PC-3 (cell line): ENCODE data around the gene USP20. TPM values are rescaled to one million over a fixed set of nuclear protein-coding genes. Genes with fewer than 3 reads are reported as not detected.
"Not testable (repeated sequence)": the region's sequence is repeated elsewhere in the genome, so short reads cannot be mapped to it uniquely, and the experiment has no call there.

Experiments
- ATAC-seq: fragments of 200-7000 bp; cut with Tn5 transposase; 2 replicates; pipeline ENCODE4 v1.9.1; 2020; ENCODE audit warnings: mild to moderate bottlenecking, moderate library complexity
- BruUV-seq: library from RNA; stranded (reverse); fragments of 400-500 nt; replicated peaks from 2 replicates; lab custom pipeline; 2021; lab: Mats Ljungman, UMichigan
- CTCF ChIA-PET: fragments of 300-600 bp; sonication (Branson Sonifier 250); formaldehyde crosslinking; loops from one replicate; lab custom pipeline; 2022; ENCODE audit warnings: antibody characterized with exemption; lab: Charles Lee
- POLR2A ChIA-PET: fragments of 300-600 bp; sonication (Branson Sonifier 250); formaldehyde crosslinking; loops from one replicate; lab custom pipeline; 2022; ENCODE audit warnings: antibody characterized with exemption; ENCODE audit not compliant: unreplicated experiment; lab: Charles Lee
- DNase-seq: peaks from one replicate; pipeline ENCODE4 v3.0.0-alpha.2; 2015
- H2AFZ ChIP-seq: fragments of 300-600 bp; sonication (generic); 2 replicates; pipeline ENCODE4 v1.6.0; 2016; ENCODE audit warnings: antibody characterized with exemption, low read length
- H3F3A ChIP-seq: fragments of 300-600 bp; sonication (generic); one replicate; pipeline ENCODE4 v1.6.0; 2017; ENCODE audit warnings: antibody characterized with exemption, low read length, control low read depth, mild to moderate bottlenecking; ENCODE audit not compliant: unreplicated experiment
- H3K27ac ChIP-seq: fragments of 300-600 bp; sonication (generic); 2 replicates; pipeline ENCODE4 v1.5.1; 2016; ENCODE audit warnings: mild to moderate bottlenecking, low read length
- H3K27me3 ChIP-seq: fragments of 300-600 bp; sonication (generic); 2 replicates; pipeline ENCODE4 v1.6.1; 2016; ENCODE audit warnings: low read length, mixed read lengths
- H3K36me3 ChIP-seq: fragments of 300-600 bp; sonication (generic); 2 replicates; pipeline ENCODE4 v1.6.1; 2016; ENCODE audit warnings: low read depth, mixed run types, low read length, mixed read lengths
- H3K4me1 ChIP-seq: fragments of 300-600 bp; sonication (generic); 2 replicates; pipeline ENCODE4 v1.5.1; 2016; ENCODE audit warnings: low read length; ENCODE audit not compliant: insufficient read depth
- H3K4me2 ChIP-seq: fragments of 300-600 bp; sonication (generic); 2 replicates; pipeline ENCODE4 v1.6.0; 2016; ENCODE audit warnings: low read length
- H3K4me3 ChIP-seq: fragments of 300-600 bp; sonication (generic); 2 replicates; pipeline ENCODE4 v1.5.1; 2016; ENCODE audit warnings: mild to moderate bottlenecking, low read length, mixed read lengths
- H3K79me2 ChIP-seq: fragments of 300-600 bp; sonication (generic); 2 replicates; pipeline ENCODE4 v1.6.1; 2017; ENCODE audit warnings: low read length, mixed read lengths
- H3K9ac ChIP-seq: fragments of 300-600 bp; sonication (generic); 2 replicates; pipeline ENCODE4 v1.6.0; 2016; ENCODE audit warnings: mild to moderate bottlenecking, low read length
- H3K9me2 ChIP-seq: fragments of 300-600 bp; sonication (generic); replicated peaks from 2 replicates; pipeline ENCODE4 v1.6.1; 2016; ENCODE audit warnings: mixed run types, low read length, mixed read lengths
- H3K9me3 ChIP-seq: fragments of 300-600 bp; sonication (generic); 2 replicates; pipeline ENCODE4 v1.6.1; 2016; ENCODE audit warnings: low read length, mixed read lengths
- H4K20me1 ChIP-seq: fragments of 300-600 bp; sonication (generic); 2 replicates; pipeline ENCODE4 v1.6.1; 2016; ENCODE audit warnings: low read length, mixed read lengths
- EZH2 ChIP-seq: fragments of 300-600 bp; sonication (generic); IDR thresholded peaks from one replicate; pipeline ENCODE4 v1.6.1; 2017; ENCODE audit warnings: antibody characterized with exemption, mild to moderate bottlenecking, low read length; ENCODE audit not compliant: unreplicated experiment
- EZH2phosphoT487 ChIP-seq: fragments of 300-600 bp; sonication (generic); IDR thresholded peaks from 2 replicates; pipeline ENCODE4 v1.6.1; 2018; ENCODE audit warnings: mild to moderate bottlenecking, antibody characterized with exemption, low read length, borderline replicate concordance
- intact Hi-C: fragments of 100-400 bp; cut with micrococcal nuclease; formaldehyde crosslinking; loops from 2 replicates; pipeline ENCODE4 v1.9.0; 2023
- total RNA-seq: library from RNA; depleted of rRNA; stranded (reverse); fragments of >200 nt; gene quantifications from 2 replicates; pipeline ENCODE4 v1.2.3, GENCODE V29; 2014
- TF ChIP-seq, protein P1 (sequence below): fragments of 300-600 bp; sonication (generic); conservative IDR thresholded peaks from 2 replicates; pipeline ENCODE4 v1.5.1; 2017; ENCODE audit warnings: antibody characterized with exemption, low read depth, mild to moderate bottlenecking, low read length

USP20 gene
- total RNA-seq, 1 experiment from 2014 or later: 15.0 TPM

DNA sequence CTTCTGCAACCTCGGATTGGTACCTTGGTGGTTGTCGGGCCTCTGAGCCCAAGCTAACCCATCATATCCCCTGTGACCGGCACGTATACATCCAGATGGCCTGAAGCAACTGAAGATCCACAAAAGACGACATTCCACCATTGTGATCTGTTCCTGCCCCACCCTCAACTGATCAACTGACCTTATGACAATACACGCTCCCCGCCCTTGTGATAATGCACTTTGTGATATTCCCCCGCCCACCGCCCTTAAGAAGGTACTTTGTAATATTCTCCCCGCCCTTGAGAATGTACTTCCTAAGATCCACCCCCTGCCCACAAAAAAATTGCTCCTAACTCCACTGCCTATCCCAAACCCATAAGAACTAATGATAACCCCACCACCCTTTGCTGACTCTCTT lies 48.8 kb upstream of the USP20 start:
- Histone ChIP-seq H3K4me2 (no peak overlapping the region), H3K27me3 (no peaks in the 10 kb centered on the region), H3K27ac (no peak overlapping the region), H3K79me2 (no peaks in the 10 kb centered on the region), H2AFZ (no peak overlapping the region), H3K36me3 (no peaks in the 10 kb centered on the region), H4K20me1 (no peaks in the 10 kb centered on the region), H3K4me1 (no peaks in the 10 kb centered on the region), H3K9me2 (no peaks in the 10 kb centered on the region), H3K9ac (no peak overlapping the region), H3K9me3 (no peaks in the 10 kb centered on the region), H3F3A (no peaks in the 10 kb centered on the region), H3K4me3 (no peak overlapping the region)
- DNase-seq: no peak
- no TSS peak for BruUV-seq
- ATAC-seq: no peak
- ChIA-PET POLR2A (no interaction called here), CTCF (no interaction called here)
- TF ChIP-seq, protein P1, sequence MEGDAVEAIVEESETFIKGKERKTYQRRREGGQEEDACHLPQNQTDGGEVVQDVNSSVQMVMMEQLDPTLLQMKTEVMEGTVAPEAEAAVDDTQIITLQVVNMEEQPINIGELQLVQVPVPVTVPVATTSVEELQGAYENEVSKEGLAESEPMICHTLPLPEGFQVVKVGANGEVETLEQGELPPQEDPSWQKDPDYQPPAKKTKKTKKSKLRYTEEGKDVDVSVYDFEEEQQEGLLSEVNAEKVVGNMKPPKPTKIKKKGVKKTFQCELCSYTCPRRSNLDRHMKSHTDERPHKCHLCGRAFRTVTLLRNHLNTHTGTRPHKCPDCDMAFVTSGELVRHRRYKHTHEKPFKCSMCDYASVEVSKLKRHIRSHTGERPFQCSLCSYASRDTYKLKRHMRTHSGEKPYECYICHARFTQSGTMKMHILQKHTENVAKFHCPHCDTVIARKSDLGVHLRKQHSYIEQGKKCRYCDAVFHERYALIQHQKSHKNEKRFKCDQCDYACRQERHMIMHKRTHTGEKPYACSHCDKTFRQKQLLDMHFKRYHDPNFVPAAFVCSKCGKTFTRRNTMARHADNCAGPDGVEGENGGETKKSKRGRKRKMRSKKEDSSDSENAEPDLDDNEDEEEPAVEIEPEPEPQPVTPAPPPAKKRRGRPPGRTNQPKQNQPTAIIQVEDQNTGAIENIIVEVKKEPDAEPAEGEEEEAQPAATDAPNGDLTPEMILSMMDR: no peak
- no peak for TF ChIP-seq EZH2phosphoT487
- no peak for TF ChIP-seq EZH2
- intact Hi-C loops: no loop called here

DNA sequence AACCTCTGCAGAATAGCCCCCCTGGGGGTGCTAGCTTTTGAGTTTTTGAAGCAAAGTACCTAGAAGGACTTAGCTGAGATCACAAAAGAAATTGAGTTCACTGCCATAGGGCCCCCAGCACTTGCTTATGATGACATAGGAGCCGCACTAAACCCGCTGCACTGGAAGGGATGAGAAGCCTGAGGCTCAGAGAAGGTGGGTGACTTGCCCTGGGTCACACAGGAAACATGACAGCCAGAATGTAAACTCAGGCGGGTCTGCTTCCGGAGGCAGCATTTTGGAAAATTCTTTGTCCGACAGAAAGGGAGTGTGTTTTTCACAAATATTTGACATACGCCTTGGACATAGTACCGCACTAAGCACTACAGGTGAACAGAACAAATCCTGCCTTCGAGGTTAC lies 40.7 kb upstream of the USP20 start:
- no peak overlapping the region for H3K9ac ChIP-seq
- H3K79me2 ChIP-seq: no peaks in the 10 kb centered on the region
- DNase-seq (no peak), ATAC-seq (no peak)
- H3K36me3 ChIP-seq: no peaks in the 10 kb centered on the region
- intact Hi-C loops: no loop called here
- BruUV-seq: no TSS peak
- H3K4me2 ChIP-seq: no peak overlapping the region
- CTCF ChIA-PET: no interaction called here
- H3F3A ChIP-seq: no peaks in the 10 kb centered on the region
- H3K9me3 ChIP-seq: no peaks in the 10 kb centered on the region
- POLR2A ChIA-PET: no interaction called here
- no peaks in the 10 kb centered on the region for H4K20me1 ChIP-seq
- no peaks in the 10 kb centered on the region for H3K4me1 ChIP-seq
- TF ChIP-seq EZH2phosphoT487 (no peak), EZH2 (no peak)
- TF ChIP-seq, protein P1: no peak
- no peak overlapping the region for H3K27ac ChIP-seq
- no peaks in the 10 kb centered on the region for H3K27me3 ChIP-seq
- H2AFZ ChIP-seq: no peak overlapping the region
- no peak overlapping the region for H3K4me3 ChIP-seq
- H3K9me2 ChIP-seq: no peaks in the 10 kb centered on the region

DNA sequence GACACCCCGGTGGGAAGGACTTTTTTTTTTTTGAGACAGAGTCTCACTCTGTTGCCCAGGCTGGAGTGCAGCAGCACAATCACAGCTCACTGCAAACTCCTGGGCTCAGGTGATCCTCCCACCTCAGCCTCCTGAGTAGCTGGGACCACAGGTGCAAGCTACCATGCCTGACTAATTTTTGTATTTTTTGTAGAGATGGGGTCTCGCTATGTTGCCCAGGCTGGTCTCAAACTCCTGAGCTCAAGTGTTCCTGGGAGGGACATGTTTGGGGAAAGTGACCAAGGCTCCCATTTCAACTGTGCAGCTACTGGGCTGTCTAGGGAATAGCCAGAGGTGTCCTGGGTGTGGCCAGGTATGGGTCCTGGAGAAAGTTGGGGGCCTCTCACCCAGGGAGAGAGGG lies 39.2 kb upstream of the USP20 start:
- CTCF ChIA-PET, H3K9me3 ChIP-seq, H3K9ac ChIP-seq, ATAC-seq, BruUV-seq, H3F3A ChIP-seq, H2AFZ ChIP-seq, H3K27ac ChIP-seq, H3K79me2 ChIP-seq, H3K4me3 ChIP-seq, H3K4me2 ChIP-seq, H3K9me2 ChIP-seq, H4K20me1 ChIP-seq, intact Hi-C loops, H3K4me1 ChIP-seq, H3K36me3 ChIP-seq, DNase-seq, POLR2A ChIA-PET, H3K27me3 ChIP-seq: not testable (repeated sequence)
